A549 (cell line): ENCODE measurements around the gene S100A10.

ENCODE experiments used
- CHD4 ChIP-seq: fragments of 200-600 bp; sonication (generic); IDR thresholded peaks from 2 replicates; pipeline ENCODE4 v1.6.1; 2016; ENCODE audit warnings: antibody characterized with exemption, mild to moderate bottlenecking, borderline replicate concordance
- ESRRA ChIP-seq: fragments of 150-350 bp; IDR thresholded peaks from 2 replicates; pipeline ENCODE4 v1.6.1; 2014; ENCODE audit warnings: mild to moderate bottlenecking, low read length, borderline replicate concordance
- POLR2A ChIP-seq: IDR thresholded peaks from 2 replicates; pipeline ENCODE4 v1.6.1; 2012; ENCODE audit warnings: mild to moderate bottlenecking, low read length
- RAD21 ChIP-seq, 2 experiments: fragments of >200 bp in 1 of 2; sonication (Bioruptor Twin) in 1 of 2; formaldehyde crosslinking in 1 of 2; IDR thresholded peaks in 1 of 2; conservative IDR thresholded peaks in 1 of 2; 2 replicates in 1 of 2; 3 replicates in 1 of 2; pipeline ENCODE4 v1.6.1; 2012 to 2018; ENCODE audit warnings: inconsistent platforms in 1 of 2
- RNF2 ChIP-seq: fragments of 200-600 bp; sonication (generic); IDR thresholded peaks from 2 replicates; pipeline ENCODE4 v1.6.1; 2016; ENCODE audit warnings: low read depth, mild to moderate bottlenecking, antibody characterized with exemption, moderate library complexity, borderline replicate concordance
- SMC3 ChIP-seq: fragments of >200 bp; sonication (Bioruptor Twin); formaldehyde crosslinking; IDR thresholded peaks from 3 replicates; pipeline ENCODE4 v1.6.1; 2018; ENCODE audit warnings: inconsistent platforms
- SREBF2 ChIP-seq: fragments of 450-650 bp; IDR thresholded peaks from 2 replicates; pipeline ENCODE4 v1.6.1; 2014; ENCODE audit warnings: mild to moderate bottlenecking, moderate library complexity
- TF ChIP-seq, protein P1 (sequence below): fragments of >200 bp; sonication (Bioruptor Twin); formaldehyde crosslinking; IDR thresholded peaks from 3 replicates; pipeline ENCODE4 v1.5.1; 2016
- TF ChIP-seq, protein P2 (sequence below): fragments of 250-450 bp; sonication (Bioruptor Pico); IDR thresholded peaks from 2 replicates; pipeline ENCODE4 v1.5.0; 2021; ENCODE audit warnings: mild to moderate bottlenecking, moderate library complexity, borderline replicate concordance
- TF ChIP-seq, protein P3 (sequence below): IDR thresholded peaks from 2 replicates; pipeline ENCODE4 v1.6.1; 2012; ENCODE audit warnings: low read depth, borderline replicate concordance

GRCh38 chr1:151991663-151992302 lies 1.9 kb downstream of the S100A10 start:
- TF ChIP-seq ESRRA (no peak), RAD21 (conservative IDR thresholded peaks at IDR 0.05 in 1 of 2, IDR thresholded peaks at IDR 0.05 in 1 of 2) (no peak), POLR2A (no peak), CHD4 (no peak), SMC3 (no peak), RNF2 (no peak), SREBF2 (no peak)
- TF ChIP-seq, protein P1, sequence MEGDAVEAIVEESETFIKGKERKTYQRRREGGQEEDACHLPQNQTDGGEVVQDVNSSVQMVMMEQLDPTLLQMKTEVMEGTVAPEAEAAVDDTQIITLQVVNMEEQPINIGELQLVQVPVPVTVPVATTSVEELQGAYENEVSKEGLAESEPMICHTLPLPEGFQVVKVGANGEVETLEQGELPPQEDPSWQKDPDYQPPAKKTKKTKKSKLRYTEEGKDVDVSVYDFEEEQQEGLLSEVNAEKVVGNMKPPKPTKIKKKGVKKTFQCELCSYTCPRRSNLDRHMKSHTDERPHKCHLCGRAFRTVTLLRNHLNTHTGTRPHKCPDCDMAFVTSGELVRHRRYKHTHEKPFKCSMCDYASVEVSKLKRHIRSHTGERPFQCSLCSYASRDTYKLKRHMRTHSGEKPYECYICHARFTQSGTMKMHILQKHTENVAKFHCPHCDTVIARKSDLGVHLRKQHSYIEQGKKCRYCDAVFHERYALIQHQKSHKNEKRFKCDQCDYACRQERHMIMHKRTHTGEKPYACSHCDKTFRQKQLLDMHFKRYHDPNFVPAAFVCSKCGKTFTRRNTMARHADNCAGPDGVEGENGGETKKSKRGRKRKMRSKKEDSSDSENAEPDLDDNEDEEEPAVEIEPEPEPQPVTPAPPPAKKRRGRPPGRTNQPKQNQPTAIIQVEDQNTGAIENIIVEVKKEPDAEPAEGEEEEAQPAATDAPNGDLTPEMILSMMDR = no peak
- TF ChIP-seq, protein P2, sequence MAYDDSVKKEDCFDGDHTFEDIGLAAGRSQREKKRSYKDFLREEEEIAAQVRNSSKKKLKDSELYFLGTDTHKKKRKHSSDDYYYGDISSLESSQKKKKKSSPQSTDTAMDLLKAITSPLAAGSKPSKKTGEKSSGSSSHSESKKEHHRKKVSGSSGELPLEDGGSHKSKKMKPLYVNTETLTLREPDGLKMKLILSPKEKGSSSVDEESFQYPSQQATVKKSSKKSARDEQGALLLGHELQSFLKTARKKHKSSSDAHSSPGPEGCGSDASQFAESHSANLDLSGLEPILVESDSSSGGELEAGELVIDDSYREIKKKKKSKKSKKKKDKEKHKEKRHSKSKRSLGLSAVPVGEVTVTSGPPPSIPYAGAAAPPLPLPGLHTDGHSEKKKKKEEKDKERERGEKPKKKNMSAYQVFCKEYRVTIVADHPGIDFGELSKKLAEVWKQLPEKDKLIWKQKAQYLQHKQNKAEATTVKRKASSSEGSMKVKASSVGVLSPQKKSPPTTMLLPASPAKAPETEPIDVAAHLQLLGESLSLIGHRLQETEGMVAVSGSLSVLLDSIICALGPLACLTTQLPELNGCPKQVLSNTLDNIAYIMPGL (CRISPR knock-in tag) = no peak
- TF ChIP-seq, protein P3, sequence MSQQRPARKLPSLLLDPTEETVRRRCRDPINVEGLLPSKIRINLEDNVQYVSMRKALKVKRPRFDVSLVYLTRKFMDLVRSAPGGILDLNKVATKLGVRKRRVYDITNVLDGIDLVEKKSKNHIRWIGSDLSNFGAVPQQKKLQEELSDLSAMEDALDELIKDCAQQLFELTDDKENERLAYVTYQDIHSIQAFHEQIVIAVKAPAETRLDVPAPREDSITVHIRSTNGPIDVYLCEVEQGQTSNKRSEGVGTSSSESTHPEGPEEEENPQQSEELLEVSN = no peak
